IPS DF 4.7 (cell line): Measurements from ENCODE around the gene RHOF.
"Not testable (repeated sequence)": the region's sequence is repeated elsewhere in the genome, so short reads cannot be mapped to it uniquely, and the experiment has no call there.

ENCODE experiments used
- DNase-seq: peaks from one replicate; pipeline ENCODE4 v3.0.0-alpha.2; 2013; ENCODE audit warnings: low spot score; ENCODE audit errors: extremely low read depth

RHOF gene

GRCh38 chr12:121793838-121794533 lies 498 bp upstream of the RHOF start:
- DNase-seq: no peak

- no peak for DNase-seq
Measured at GRCh38 chr12:121792607-121793439, 665 bp downstream of the RHOF start.

- DNase-seq: no peak
Measured at GRCh38 chr12:121791671-121792551, 1.6 kb downstream of the RHOF start.

GRCh38 chr12:121790785-121791184 lies 2.7 kb downstream of the RHOF start:
- DNase-seq: not testable (repeated sequence)

- no peak for DNase-seq
Measured at GRCh38 chr12:121789800-121790728, 3.4 kb downstream of the RHOF start.

- no peak for DNase-seq
Measured at GRCh38 chr12:121789233-121789781, 4.2 kb downstream of the RHOF start.

GRCh38 chr12:121788176-121788818 lies 5.2 kb downstream of the RHOF start:
- no peak for DNase-seq

- no peak for DNase-seq
Measured at GRCh38 chr12:121787063-121788025, 6.1 kb downstream of the RHOF start.

GRCh38 chr12:121786440-121786825 lies 7.1 kb downstream of the RHOF start:
- no peak for DNase-seq

- no peak for DNase-seq
Measured at GRCh38 chr12:121784460-121784859, 9.0 kb downstream of the RHOF start.

GRCh38 chr12:121783766-121784165 lies 9.7 kb downstream of the RHOF start:
- no peak for DNase-seq

- no peak for DNase-seq
Measured at GRCh38 chr12:121781998-121782979, 11.2 kb downstream of the RHOF start.

- DNase-seq: no peak
Measured at GRCh38 chr12:121781484-121781997, 11.9 kb downstream of the RHOF start.

- no peak for DNase-seq
Measured at GRCh38 chr12:121780429-121780828, 13.1 kb downstream of the RHOF start.

- no peak for DNase-seq
Measured at GRCh38 chr12:121779422-121779895, 14.0 kb downstream of the RHOF start.

- no peak for DNase-seq
Measured at GRCh38 chr12:121778567-121779421, 14.7 kb downstream of the RHOF start.
